H1 (cell line): Measurements from ENCODE around the gene FAM193B. TPM values are rescaled to one million over a fixed set of nuclear protein-coding genes. Genes with fewer than 3 reads are reported as not detected.

ENCODE experiments used
- ASH2L ChIP-seq: fragments of 200-600, 300-600 bp; sonication (generic); IDR thresholded peaks from one replicate; pipeline ENCODE4 v1.7.1; 2017; ENCODE audit warnings: low read length
- CHD2 ChIP-seq: IDR thresholded peaks from 2 replicates; pipeline ENCODE4 v1.6.1; 2012; ENCODE audit warnings: low read length, improper control_type of control experiment
- CREB1 ChIP-seq: IDR thresholded peaks from 2 replicates; pipeline ENCODE4 v1.6.1; 2012; ENCODE audit warnings: inconsistent platforms
- CTBP2 ChIP-seq: IDR thresholded peaks from 2 replicates; pipeline ENCODE4 v1.7.0; 2011; ENCODE audit warnings: borderline replicate concordance, mild to moderate bottlenecking, moderate library complexity, mixed read lengths, low read length; ENCODE audit not compliant: insufficient read depth, insufficient read length
- EGR1 ChIP-seq: IDR thresholded peaks from 2 replicates; pipeline ENCODE4 v1.6.1; 2011; ENCODE audit warnings: low read depth, low read length, borderline replicate concordance
- EZH2 ChIP-seq: fragments of 200-600 bp; sonication (generic); IDR thresholded peaks from 2 replicates; pipeline ENCODE4 v1.7.1; 2012; ENCODE audit warnings: low read depth, mild to moderate bottlenecking, moderate library complexity, low read length, inconsistent platforms; ENCODE audit not compliant: severe bottlenecking
- JUN ChIP-seq: IDR thresholded peaks from 2 replicates; pipeline ENCODE4 v1.6.1; 2011; ENCODE audit warnings: low read depth, mild to moderate bottlenecking, improper control_type of control experiment, low read length
- KDM1A ChIP-seq: fragments of 200-600, 300-600 bp; sonication (generic); IDR thresholded peaks from 2 replicates; pipeline ENCODE4 v1.7.1; 2016; ENCODE audit warnings: mild to moderate bottlenecking, low read length, borderline replicate concordance
- KDM4A ChIP-seq: IDR thresholded peaks from one replicate; pipeline ENCODE4 v1.7.1; 2012; ENCODE audit warnings: low read depth, mild to moderate bottlenecking, moderate library complexity, low read length, inconsistent platforms; ENCODE audit not compliant: severe bottlenecking
- KDM5A ChIP-seq: fragments of 200-600 bp; IDR thresholded peaks from 2 replicates; pipeline ENCODE4 v1.7.1; 2012; ENCODE audit warnings: mild to moderate bottlenecking, low read length, inconsistent platforms, mixed read lengths
- NRF1 ChIP-seq: IDR thresholded peaks from 2 replicates; pipeline ENCODE4 v1.6.1; 2011; ENCODE audit warnings: mild to moderate bottlenecking, low read depth, low read length, improper control_type of control experiment
- POLR2A ChIP-seq, 2 experiments: IDR thresholded peaks; 1 replicate in 1 of 2; 2 replicates in 1 of 2; pipeline ENCODE4 v1.6.1; 2011; ENCODE audit warnings: low read depth in 2 of 2, low read length in 2 of 2, mild to moderate bottlenecking in 2 of 2; ENCODE audit errors: control extremely low read depth in 1 of 2
- SIX5 ChIP-seq: IDR thresholded peaks from 2 replicates; pipeline ENCODE4 v1.6.1; 2011; ENCODE audit warnings: mild to moderate bottlenecking, low read depth, low read length
- TAF1 ChIP-seq: IDR thresholded peaks from 2 replicates; pipeline ENCODE4 v1.6.1; 2011; ENCODE audit warnings: mild to moderate bottlenecking, low read depth, low read length
- TBP ChIP-seq: IDR thresholded peaks from 2 replicates; pipeline ENCODE4 v1.6.1; 2011; ENCODE audit warnings: low read depth, low read length, improper control_type of control experiment
- TCF12 ChIP-seq: IDR thresholded peaks from 2 replicates; pipeline ENCODE4 v1.6.1; 2011; ENCODE audit warnings: low read depth, mild to moderate bottlenecking, low read length
- TEAD4 ChIP-seq: IDR thresholded peaks from 2 replicates; pipeline ENCODE4 v1.6.1; 2012; ENCODE audit warnings: low read depth, low read length, inconsistent platforms, mixed read lengths
- YY1 ChIP-seq: IDR thresholded peaks from 2 replicates; pipeline ENCODE4 v1.6.1; 2011; ENCODE audit warnings: low read depth, mild to moderate bottlenecking, low read length
- polyA plus RNA-seq, 7 experiments: library from polyadenylated mRNA; depleted of rRNA in 3 of 7; stranded (reverse) in 5 of 7; unstranded in 2 of 7; fragments of >200 nt in 5 of 7; fragments of 200-250 nt in 2 of 7; gene quantifications; 1 replicate in 5 of 7; 2 replicates in 1 of 7; 4 replicates in 1 of 7; pipeline versions ENCODE4 v1.2.1 to v1.2.3, GENCODE V29; 2011 to 2013; ENCODE audit warnings: missing spikeins in 2 of 7, mixed read lengths in 2 of 7
- total RNA-seq: library from RNA; stranded (reverse); fragmentation: NEBNext Ultra II Directional; extraction: Animal tissue kit (Norgen Biotek cat#: 25700); gene quantifications from 2 replicates; pipeline ENCODE4 v1.2.1, GENCODE V29; 2021
- TF ChIP-seq, protein P1 (sequence below): IDR thresholded peaks from 2 replicates; pipeline ENCODE4 v1.6.1; 2012; ENCODE audit warnings: inconsistent platforms
- TF ChIP-seq, protein P2 (sequence below): IDR thresholded peaks from 2 replicates; pipeline ENCODE4 v1.6.1; 2012; ENCODE audit warnings: inconsistent platforms
- TF ChIP-seq, protein P3 (sequence below): IDR thresholded peaks from 2 replicates; pipeline ENCODE4 v1.6.1; 2011; ENCODE audit warnings: low read depth, mild to moderate bottlenecking, low read length; ENCODE audit not compliant: insufficient read depth

The FAM193B gene
- total and polyA plus RNA-seq, 2 of the 8 experiments (the other 6 are each of a cell fraction or from before 2014, with no cell fraction given), result 49.9 to 69.8 TPM

DNA sequence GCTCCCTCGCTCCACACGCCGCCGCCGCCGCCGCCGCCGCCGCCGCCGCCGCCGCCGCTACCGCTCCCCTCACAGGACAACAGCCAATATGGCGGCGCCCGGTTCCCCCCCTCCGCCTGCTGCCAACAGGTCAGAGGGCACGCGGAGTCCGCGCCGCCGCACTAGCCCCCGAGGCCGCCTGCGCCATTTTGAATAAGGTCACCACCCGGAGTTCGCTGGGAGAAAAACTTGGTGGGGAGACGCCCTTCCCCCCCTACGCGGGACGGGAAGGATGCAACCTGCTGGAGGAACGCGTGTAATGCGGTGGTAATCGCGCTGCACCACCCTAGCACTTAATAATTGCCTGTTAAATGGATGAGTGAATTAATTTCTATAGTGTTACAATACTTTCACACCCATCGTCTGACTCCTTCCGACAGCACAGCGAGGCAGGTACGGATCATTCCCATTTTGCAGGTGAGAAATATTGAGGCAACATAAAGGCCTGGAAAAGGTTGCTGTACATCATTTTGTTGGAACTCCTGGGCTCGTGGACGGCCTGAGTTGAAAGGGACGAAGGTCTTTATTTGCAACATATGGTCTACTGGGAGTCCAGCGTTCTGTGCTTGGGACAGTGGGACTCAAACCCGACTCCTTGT is at the start of gene FAM193B (continued):
- TF ChIP-seq, protein P1, sequence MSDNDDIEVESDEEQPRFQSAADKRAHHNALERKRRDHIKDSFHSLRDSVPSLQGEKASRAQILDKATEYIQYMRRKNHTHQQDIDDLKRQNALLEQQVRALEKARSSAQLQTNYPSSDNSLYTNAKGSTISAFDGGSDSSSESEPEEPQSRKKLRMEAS, result peak; percentile 75
- TF ChIP-seq CHD2 (peak; percentile 76), KDM5A (no peak), KDM1A (peak; percentile 97), ASH2L (peak; percentile 80), CTBP2 (no peak), YY1 (peak; percentile 99), TCF12 (no peak), TBP (peak; percentile 38; the same call in 1 of the 2 replicates), TEAD4 (0 out of 2 replicates have a peak, but pooled peaks have one; percentile 13), POLR2A (IDR thresholded peaks at IDR 0.05; ENCODE audit: control extremely low read depth in 1 of 2, low read depth in 2 of 2, low read length in 2 of 2) (peak in 1 of 2 experiments; percentile 29; a peak in 1 of 3 replicates), TAF1 (peak; percentile 57; the same call in 1 of the 2 replicates), JUN (no peak), SIX5 (peak; percentile 50; the same call in 1 of the 2 replicates), EGR1 (no peak), KDM4A (no peak), CREB1 (peak; percentile 21; the same call in 1 of the 2 replicates), EZH2 (no peak), NRF1 (peak; percentile 22; the same call in 1 of the 2 replicates)
- TF ChIP-seq, protein P2, sequence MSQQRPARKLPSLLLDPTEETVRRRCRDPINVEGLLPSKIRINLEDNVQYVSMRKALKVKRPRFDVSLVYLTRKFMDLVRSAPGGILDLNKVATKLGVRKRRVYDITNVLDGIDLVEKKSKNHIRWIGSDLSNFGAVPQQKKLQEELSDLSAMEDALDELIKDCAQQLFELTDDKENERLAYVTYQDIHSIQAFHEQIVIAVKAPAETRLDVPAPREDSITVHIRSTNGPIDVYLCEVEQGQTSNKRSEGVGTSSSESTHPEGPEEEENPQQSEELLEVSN, result peak; percentile 40
- TF ChIP-seq, protein P3, sequence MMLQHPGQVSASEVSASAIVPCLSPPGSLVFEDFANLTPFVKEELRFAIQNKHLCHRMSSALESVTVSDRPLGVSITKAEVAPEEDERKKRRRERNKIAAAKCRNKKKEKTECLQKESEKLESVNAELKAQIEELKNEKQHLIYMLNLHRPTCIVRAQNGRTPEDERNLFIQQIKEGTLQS, result no peak; the same call in 1 of the 2 replicates
